Adipocyte (in vitro differentiated cells): ENCODE data around the gene PATJ.

Experiments used
- DNase-seq: peaks from one replicate; pipeline ENCODE4 v3.0.0-alpha.2; 2015; ENCODE audit warnings: low read depth
- H3K27me3 ChIP-seq: replicated peaks from 2 replicates; pipeline ENCODE4 v1.7.0; 2013; ENCODE audit warnings: mild to moderate bottlenecking, low read length, moderate library complexity; ENCODE audit not compliant: control insufficient read depth, insufficient read depth
- H3K36me3 ChIP-seq: 2 replicates; pipeline ENCODE4 v1.7.0; 2013; ENCODE audit warnings: low read length, mild to moderate bottlenecking, moderate library complexity; ENCODE audit not compliant: control insufficient read depth, insufficient read depth, severe bottlenecking
- H3K4me1 ChIP-seq: 2 replicates; pipeline ENCODE4 v1.7.0; 2013; ENCODE audit warnings: mild to moderate bottlenecking, low read length, moderate library complexity; ENCODE audit not compliant: control insufficient read depth, insufficient read depth
- H3K4me3 ChIP-seq: 2 replicates; pipeline ENCODE4 v1.7.0; 2013; ENCODE audit warnings: mild to moderate bottlenecking, low read length, moderate library complexity
- H3K9ac ChIP-seq: 2 replicates; pipeline ENCODE4 v1.7.0; 2013; ENCODE audit warnings: mild to moderate bottlenecking, low read length, moderate library complexity
- H3K9me3 ChIP-seq: 2 replicates; pipeline ENCODE4 v1.7.0; 2013; ENCODE audit warnings: mild to moderate bottlenecking, low read length, moderate library complexity; ENCODE audit not compliant: control insufficient read depth

PATJ gene

GRCh38 chr1:62109124-62109523, 366.8 kb downstream of the PATJ start:
- Histone ChIP-seq H3K4me3 (no peak overlapping the region), H3K36me3 (no peaks in the 10 kb centered on the region), H3K4me1 (peaks cover 12% of the 10 kb centered on the region), H3K9ac (no peak overlapping the region), H3K27me3 (no peaks in the 10 kb centered on the region), H3K9me3 (no peaks in the 10 kb centered on the region)
- DNase-seq: peak; percentile 3

- H3K9ac ChIP-seq: no peak overlapping the region
- DNase-seq: no peak
Observed at GRCh38 chr1:62110198-62110817, 368.0 kb downstream of the PATJ start.

DNA sequence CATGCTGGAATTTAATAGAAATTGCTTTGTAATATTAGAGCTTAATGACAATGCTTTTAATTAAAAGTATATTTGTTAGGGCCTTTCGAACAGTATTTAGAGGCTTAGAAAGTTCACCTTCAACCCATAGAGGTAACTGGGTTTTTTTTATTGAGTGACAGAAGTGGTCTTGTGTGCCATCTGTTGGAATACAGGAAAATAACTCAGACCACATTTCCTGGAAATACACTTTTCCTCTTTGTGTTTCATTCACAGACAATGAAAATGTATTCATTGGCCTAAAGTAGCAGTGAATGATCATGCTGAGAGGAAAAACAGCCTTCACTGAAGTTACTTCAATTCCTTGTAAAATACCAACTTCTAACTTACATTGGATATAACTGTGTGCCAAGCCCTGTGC, 368.8 kb downstream of the PATJ start:
- DNase-seq: no peak
- Histone ChIP-seq H3K27me3 (no peaks in the 10 kb centered on the region), H3K36me3 (no peaks in the 10 kb centered on the region), H3K9me3 (no peaks in the 10 kb centered on the region), H3K4me3 (no peak overlapping the region), H3K9ac (no peak overlapping the region), H3K4me1 (peaks cover 12% of the 10 kb centered on the region)

More at GRCh38 chr1:62110198-62110817, 368.0 kb downstream of the PATJ start:
- peaks cover 12% of the 10 kb centered on the region for H3K4me1 ChIP-seq
- no peaks in the 10 kb centered on the region for H3K9me3 ChIP-seq
- H3K4me3 ChIP-seq: no peak overlapping the region
- H3K36me3 ChIP-seq: no peaks in the 10 kb centered on the region
- no peaks in the 10 kb centered on the region for H3K27me3 ChIP-seq

DNA sequence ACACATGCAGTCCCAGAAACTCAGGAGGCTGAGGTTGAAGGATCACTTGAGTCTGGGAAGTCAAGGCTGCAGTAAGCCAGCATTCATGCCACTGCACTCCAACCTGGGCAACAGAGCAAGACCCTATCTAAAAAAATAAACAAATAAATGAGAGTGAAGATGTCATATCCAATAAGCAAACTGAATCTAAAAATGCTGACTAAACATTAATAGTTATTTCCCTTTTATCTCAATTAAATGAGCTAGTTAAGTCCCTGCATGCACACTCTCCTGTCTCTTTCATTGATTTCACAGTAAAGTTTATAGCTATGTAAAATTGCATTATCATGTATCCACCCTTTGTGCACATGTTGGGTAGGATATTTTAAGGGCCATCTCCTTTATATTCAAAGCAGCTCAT, 371.2 kb downstream of the PATJ start:
- Histone ChIP-seq H3K27me3 (no peaks in the 10 kb centered on the region), H3K4me3 (no peak overlapping the region), H3K9ac (no peak overlapping the region), H3K36me3 (no peaks in the 10 kb centered on the region), H3K4me1 (peaks cover 12% of the 10 kb centered on the region), H3K9me3 (no peaks in the 10 kb centered on the region)
- DNase-seq: no peak

DNA sequence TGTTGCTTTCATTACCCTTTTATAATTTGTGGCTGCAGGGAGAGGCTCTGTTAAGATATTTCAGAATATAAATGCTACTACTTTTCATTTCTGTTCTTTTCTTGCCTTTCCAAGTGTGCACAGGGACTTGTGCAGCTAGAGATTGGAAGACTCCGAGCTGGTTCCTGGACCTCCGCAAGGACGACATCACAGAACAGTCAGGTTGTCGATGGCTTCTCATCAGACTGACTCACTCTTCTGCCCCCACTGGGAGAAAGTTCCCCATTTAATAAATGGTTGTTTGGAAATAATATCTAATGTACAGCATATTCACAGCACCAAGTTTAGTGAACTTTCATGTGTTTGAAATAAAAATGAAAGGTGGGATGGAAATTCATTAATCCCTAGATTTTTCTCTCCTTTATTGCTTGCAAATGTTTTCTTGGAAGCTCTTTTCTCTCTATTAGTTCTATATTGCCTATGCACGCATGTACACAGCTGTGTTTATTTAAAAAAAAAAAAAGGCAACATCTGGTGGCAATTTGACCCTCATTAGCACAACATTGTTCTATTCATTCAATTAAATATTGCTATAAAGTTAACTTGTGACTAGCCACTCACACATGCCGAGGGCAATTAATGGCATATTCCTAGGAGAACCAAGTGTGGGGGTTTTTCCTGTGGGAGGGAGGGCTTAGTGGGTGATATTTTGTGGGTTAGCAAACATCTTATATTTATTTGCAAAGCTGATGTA, 374.9 kb downstream of the PATJ start:
- no peaks in the 10 kb centered on the region for H3K27me3 ChIP-seq

GRCh38 chr1:62126579-62127290, 384.5 kb downstream of the PATJ start:
- H3K9ac ChIP-seq: no peak overlapping the region
- DNase-seq: no peak
- peaks cover 5% of the 10 kb centered on the region for H3K36me3 ChIP-seq
- H3K4me3 ChIP-seq: no peak overlapping the region
- no peaks in the 10 kb centered on the region for H3K9me3 ChIP-seq
- H3K4me1 ChIP-seq: no peaks in the 10 kb centered on the region
- H3K27me3 ChIP-seq: no peaks in the 10 kb centered on the region

More for the DNA sequence above, 374.9 kb downstream of the PATJ start:
- Histone ChIP-seq H3K9ac (no peak overlapping the region), H3K9me3 (no peaks in the 10 kb centered on the region), H3K4me3 (no peak overlapping the region), H3K36me3 (no peaks in the 10 kb centered on the region), H3K4me1 (no peaks in the 10 kb centered on the region)
- DNase-seq: no peak

GRCh38 chr1:62128745-62129144, 386.5 kb downstream of the PATJ start:
- Histone ChIP-seq H3K4me1 (no peaks in the 10 kb centered on the region), H3K4me3 (no peak overlapping the region), H3K9me3 (no peaks in the 10 kb centered on the region), H3K9ac (no peak overlapping the region), H3K27me3 (no peaks in the 10 kb centered on the region), H3K36me3 (peaks cover 5% of the 10 kb centered on the region)
- no peak for DNase-seq

- peak; percentile 84 for DNase-seq
- no peak overlapping the region for H3K4me3 ChIP-seq
- H3K4me1 ChIP-seq: no peaks in the 10 kb centered on the region
- no peaks in the 10 kb centered on the region for H3K9me3 ChIP-seq
- H3K9ac ChIP-seq: no peak overlapping the region
- no peaks in the 10 kb centered on the region for H3K27me3 ChIP-seq
- H3K36me3 ChIP-seq: peaks cover 5% of the 10 kb centered on the region
Observed at GRCh38 chr1:62131093-62131725, 388.9 kb downstream of the PATJ start.

- DNase-seq: no peak
- Histone ChIP-seq H3K27me3 (no peaks in the 10 kb centered on the region), H3K4me3 (no peak overlapping the region), H3K9me3 (no peaks in the 10 kb centered on the region), H3K36me3 (no peaks in the 10 kb centered on the region), H3K4me1 (no peaks in the 10 kb centered on the region), H3K9ac (no peak overlapping the region)
Observed at GRCh38 chr1:62138029-62138428, 395.7 kb downstream of the PATJ start.

DNA sequence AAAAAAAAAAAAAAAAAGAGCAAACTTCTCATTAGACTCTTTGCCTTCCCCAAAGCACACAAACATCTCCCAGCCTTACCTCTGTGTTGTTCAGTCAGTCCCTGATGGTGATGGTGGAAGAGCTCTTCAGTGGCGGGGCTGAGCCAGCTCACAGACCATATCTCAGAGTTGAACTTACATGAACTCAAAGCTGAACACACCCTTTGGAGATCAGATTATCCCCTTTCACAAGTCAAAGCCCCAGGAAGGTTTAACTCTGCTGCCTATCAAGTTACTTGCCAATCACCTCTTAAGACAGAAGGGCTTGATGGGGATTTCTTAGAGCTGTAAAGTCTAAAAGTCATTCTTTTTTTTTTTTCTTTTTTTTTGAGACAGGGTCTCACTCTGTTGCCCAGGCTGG, 397.1 kb downstream of the PATJ start:
- Histone ChIP-seq H3K36me3 (no peaks in the 10 kb centered on the region), H3K4me1 (no peaks in the 10 kb centered on the region), H3K4me3 (no peak overlapping the region), H3K9ac (no peak overlapping the region), H3K9me3 (no peaks in the 10 kb centered on the region), H3K27me3 (no peaks in the 10 kb centered on the region)
- DNase-seq: no peak

DNA sequence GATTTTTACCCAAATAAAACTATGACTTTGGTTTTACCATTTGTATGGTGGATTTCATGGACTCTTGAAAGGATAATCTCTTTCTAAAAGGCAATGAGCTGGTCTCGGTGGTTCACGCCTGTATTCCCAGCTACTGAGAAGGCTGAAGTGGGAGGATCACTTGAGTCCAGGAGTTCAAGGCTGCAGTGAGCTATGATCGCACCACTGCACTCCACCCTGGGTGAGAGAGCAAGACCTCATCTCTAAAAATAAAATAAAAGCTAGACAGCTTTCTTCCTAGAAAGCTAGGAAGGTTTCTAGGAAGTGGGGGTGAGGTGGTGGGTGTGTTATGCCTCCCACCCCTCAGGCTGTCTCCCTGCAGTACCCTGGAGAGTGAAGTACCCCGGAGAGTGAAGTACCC, 398.4 kb downstream of the PATJ start:
- Histone ChIP-seq H3K4me1 (no peaks in the 10 kb centered on the region), H3K36me3 (no peaks in the 10 kb centered on the region), H3K4me3 (no peak overlapping the region), H3K9ac (no peak overlapping the region), H3K27me3 (no peaks in the 10 kb centered on the region), H3K9me3 (no peaks in the 10 kb centered on the region)
- no peak for DNase-seq
